ACC112 (cell line): Measurements from ENCODE around the gene MRPS27.

ENCODE experiments used
- H2AFZ ChIP-seq: fragments of 200-600 bp; sonication (generic); one replicate; pipeline ENCODE4 v1.6.0; 2017; ENCODE audit warnings: antibody characterized with exemption, low read length; ENCODE audit not compliant: unreplicated experiment
- H3K27ac ChIP-seq: fragments of 200-600 bp; sonication (generic); 2 replicates; pipeline ENCODE4 v1.5.1; 2014; ENCODE audit warnings: low read depth, mild to moderate bottlenecking, antibody characterized with exemption, low read length, moderate library complexity
- H3K27me3 ChIP-seq: fragments of 200-600 bp; sonication (generic); 2 replicates; pipeline ENCODE4 v1.6.1; 2014; ENCODE audit warnings: mild to moderate bottlenecking, antibody characterized with exemption, low read length, moderate library complexity, mixed read lengths; ENCODE audit not compliant: insufficient read depth
- H3K36me3 ChIP-seq: fragments of 200-600 bp; sonication (generic); 2 replicates; pipeline ENCODE4 v1.6.1; 2016; ENCODE audit warnings: mild to moderate bottlenecking, antibody characterized with exemption, low read length, moderate library complexity, mixed read lengths; ENCODE audit not compliant: insufficient read depth
- H3K4me1 ChIP-seq: fragments of 200-600 bp; sonication (generic); one replicate; pipeline ENCODE4 v1.6.1; 2016; ENCODE audit warnings: low read length, mixed read lengths; ENCODE audit not compliant: insufficient read depth, unreplicated experiment, control insufficient read depth
- H3K4me3 ChIP-seq: fragments of 200-600 bp; sonication (generic); 2 replicates; pipeline ENCODE4 v1.5.1; 2014; ENCODE audit warnings: mild to moderate bottlenecking, low read depth, low read length
- H3K79me2 ChIP-seq: fragments of 200-600 bp; sonication (generic); one replicate; pipeline ENCODE4 v1.6.0; 2016; ENCODE audit warnings: low read length; ENCODE audit not compliant: control insufficient read depth, unreplicated experiment, insufficient read depth

MRPS27 gene

DNA sequence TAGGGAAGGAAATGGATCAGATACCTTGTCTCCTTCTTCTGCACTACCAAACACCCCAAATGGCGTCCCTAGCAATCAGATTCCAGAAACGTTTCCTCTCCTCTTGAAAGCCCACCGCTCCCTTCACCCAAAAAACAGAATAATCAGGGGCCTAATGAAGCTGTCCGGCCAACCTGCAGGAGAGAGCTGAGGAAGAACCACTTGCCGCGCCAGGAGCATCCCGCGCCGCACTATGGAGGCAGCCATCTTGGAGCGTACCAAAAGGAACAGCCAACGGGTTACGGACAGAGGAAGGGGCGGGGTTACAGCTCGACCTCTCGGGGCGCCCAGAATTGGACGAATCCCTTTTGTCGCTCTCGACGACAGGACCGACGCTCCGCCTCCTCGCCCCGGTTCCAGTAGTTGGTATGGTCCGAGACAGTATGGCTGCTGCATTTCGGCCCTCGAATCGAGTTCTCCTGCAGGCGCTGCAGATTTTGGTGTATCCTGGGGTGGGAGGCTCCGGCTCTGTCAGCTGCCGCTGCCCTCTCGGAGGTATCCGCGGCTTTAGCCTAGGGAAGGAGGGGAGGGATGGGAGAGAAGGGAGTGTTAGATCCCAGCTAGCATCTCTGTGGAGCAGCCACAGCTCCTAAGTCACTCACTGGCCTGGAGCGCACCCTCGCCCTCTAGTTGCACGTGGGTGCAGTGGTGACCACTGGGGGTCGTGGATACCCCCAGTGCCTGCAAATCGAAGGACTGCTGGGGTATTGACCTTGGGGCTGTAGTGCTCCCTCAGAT, at the start of gene MRPS27, which contains the start of gene PTCD2:
MRPS27 (minus strand) TSS at position 265 of the 777 bp plus-strand sequence; CDS start at position 246, 19 bp downstream.
PTCD2 (plus strand) TSS at position 398 of the 777 bp plus-strand sequence; CDS start at position 408, 10 bp downstream.
- Histone ChIP-seq H3K27ac (peak within 1 kb of the TSS; percentile 18; the same call in 1 of the 2 replicates), H2AFZ (peak within 1 kb of the TSS; percentile 71), H3K79me2 (peaks cover 61% of the 10 kb centered on the region), H3K4me3 (peak within 1 kb of the TSS; percentile 87), H3K4me1 (peaks cover 23% of the 10 kb centered on the region), H3K36me3 (0 out of 2 replicates have a peak, but pooled peaks cover 7% of the 10 kb centered on the region), H3K27me3 (no peaks in the 10 kb centered on the region)

- Histone ChIP-seq H3K4me1 (peaks cover 16% of the 10 kb centered on the region), H2AFZ (no peak overlapping the region), H3K79me2 (no peaks in the 10 kb centered on the region), H3K4me3 (no peak overlapping the region), H3K27me3 (no peaks in the 10 kb centered on the region), H3K36me3 (no peaks in the 10 kb centered on the region), H3K27ac (no peak overlapping the region)
Measured at GRCh38 chr5:72369711-72370110, 49.7 kb upstream of the MRPS27 start.

DNA sequence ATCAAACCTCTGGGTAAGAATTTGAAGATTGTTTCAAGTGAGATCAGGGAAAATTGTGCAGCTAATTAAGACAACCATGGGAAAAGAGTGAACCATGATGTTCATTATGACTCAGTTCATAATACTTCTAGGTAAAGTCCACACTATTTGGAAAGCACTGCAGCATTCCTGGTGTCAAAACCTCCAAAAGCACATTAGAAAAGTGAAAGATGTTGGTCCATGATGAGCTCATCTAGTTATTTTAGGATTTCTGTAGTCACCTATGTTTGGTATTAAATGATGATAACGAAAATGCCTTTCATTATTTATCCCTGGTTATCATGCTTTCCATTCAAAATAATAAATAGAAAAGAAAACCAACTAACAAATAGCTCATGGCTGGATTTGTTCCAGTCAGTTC, 49.3 kb upstream of the MRPS27 start:
- H3K27ac ChIP-seq = no peak overlapping the region
- no peaks in the 10 kb centered on the region for H3K79me2 ChIP-seq
- H3K4me3 ChIP-seq = no peak overlapping the region
- H3K4me1 ChIP-seq = peaks cover 16% of the 10 kb centered on the region
- H2AFZ ChIP-seq = no peak overlapping the region
- no peaks in the 10 kb centered on the region for H3K27me3 ChIP-seq
- no peaks in the 10 kb centered on the region for H3K36me3 ChIP-seq

- no peak overlapping the region for H3K27ac ChIP-seq
- H3K36me3 ChIP-seq = no peaks in the 10 kb centered on the region
- H2AFZ ChIP-seq = no peak overlapping the region
- no peaks in the 10 kb centered on the region for H3K79me2 ChIP-seq
- H3K4me3 ChIP-seq = no peak overlapping the region
- peaks cover 26% of the 10 kb centered on the region for H3K4me1 ChIP-seq
- no peaks in the 10 kb centered on the region for H3K27me3 ChIP-seq
Measured at GRCh38 chr5:72368271-72368670, 48.2 kb upstream of the MRPS27 start.

DNA sequence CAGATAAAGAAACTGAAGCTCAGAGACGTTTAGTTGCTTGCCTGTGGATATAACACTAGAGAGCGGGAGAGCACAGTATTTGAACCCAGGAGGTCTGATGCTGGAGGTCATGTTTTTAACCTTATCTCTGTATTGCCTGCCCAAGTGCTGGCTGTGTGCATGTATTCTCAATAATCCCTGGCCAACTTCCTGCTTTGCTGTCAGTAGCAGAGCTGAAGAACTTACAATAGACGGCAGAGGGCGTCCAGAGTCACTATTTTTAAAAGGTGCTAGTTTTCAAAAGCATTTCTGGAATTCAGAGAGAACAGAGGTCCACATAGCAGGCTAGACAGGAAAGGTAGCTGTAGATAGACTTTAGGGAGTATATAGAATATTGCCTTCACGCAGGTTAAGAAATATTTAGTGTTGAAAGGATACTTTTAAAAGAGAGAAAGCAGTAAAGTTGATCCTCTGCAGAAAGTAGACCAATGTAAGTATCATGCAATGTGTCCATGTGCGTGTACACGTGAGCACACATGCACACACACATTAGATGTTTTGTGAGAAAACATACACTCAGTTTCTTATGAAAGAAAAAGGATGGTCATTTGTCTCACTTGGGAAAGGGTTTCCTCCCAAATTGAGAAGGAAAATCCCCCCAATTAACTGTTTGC, 46.4 kb upstream of the MRPS27 start:
- no peak overlapping the region for H3K27ac ChIP-seq
- peaks cover 14% of the 10 kb centered on the region; the same call in 1 of the 2 replicates for H3K36me3 ChIP-seq
- H2AFZ ChIP-seq = no peak overlapping the region
- H3K79me2 ChIP-seq = no peaks in the 10 kb centered on the region
- H3K4me3 ChIP-seq = no peak overlapping the region
- H3K4me1 ChIP-seq = peaks cover 35% of the 10 kb centered on the region
- H3K27me3 ChIP-seq = no peaks in the 10 kb centered on the region

GRCh38 chr5:72364951-72365350, 44.9 kb upstream of the MRPS27 start:
- H2AFZ ChIP-seq = no peak overlapping the region
- peaks cover 24% of the 10 kb centered on the region for H3K36me3 ChIP-seq
- H3K27me3 ChIP-seq = no peaks in the 10 kb centered on the region
- no peak overlapping the region for H3K4me3 ChIP-seq
- no peaks in the 10 kb centered on the region for H3K79me2 ChIP-seq
- H3K4me1 ChIP-seq = peaks cover 35% of the 10 kb centered on the region
- H3K27ac ChIP-seq = no peak overlapping the region

DNA sequence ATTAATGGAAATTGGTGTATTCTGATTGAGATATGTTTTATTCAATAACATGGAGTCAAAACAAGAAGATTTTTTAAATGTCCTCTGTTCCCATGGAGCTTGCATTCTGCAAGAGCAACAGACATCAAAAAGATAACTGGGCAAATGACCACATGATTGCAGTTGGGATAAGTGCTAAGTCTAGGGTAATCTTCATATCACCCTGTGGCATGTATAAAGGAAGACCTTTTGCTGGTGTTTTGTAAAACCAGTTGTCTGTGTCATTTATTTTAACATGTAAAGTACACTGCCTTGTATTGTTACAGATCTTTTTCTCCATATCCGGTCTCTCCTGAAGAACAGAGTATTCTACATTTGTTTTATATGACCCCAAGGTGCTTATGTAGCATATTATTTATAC, 44.1 kb upstream of the MRPS27 start:
- Histone ChIP-seq H3K36me3 (peaks cover 24% of the 10 kb centered on the region), H3K4me3 (no peak overlapping the region), H2AFZ (no peak overlapping the region), H3K4me1 (peaks cover 35% of the 10 kb centered on the region), H3K27ac (no peak overlapping the region; the same call in 1 of the 2 replicates), H3K27me3 (no peaks in the 10 kb centered on the region), H3K79me2 (no peaks in the 10 kb centered on the region)

DNA sequence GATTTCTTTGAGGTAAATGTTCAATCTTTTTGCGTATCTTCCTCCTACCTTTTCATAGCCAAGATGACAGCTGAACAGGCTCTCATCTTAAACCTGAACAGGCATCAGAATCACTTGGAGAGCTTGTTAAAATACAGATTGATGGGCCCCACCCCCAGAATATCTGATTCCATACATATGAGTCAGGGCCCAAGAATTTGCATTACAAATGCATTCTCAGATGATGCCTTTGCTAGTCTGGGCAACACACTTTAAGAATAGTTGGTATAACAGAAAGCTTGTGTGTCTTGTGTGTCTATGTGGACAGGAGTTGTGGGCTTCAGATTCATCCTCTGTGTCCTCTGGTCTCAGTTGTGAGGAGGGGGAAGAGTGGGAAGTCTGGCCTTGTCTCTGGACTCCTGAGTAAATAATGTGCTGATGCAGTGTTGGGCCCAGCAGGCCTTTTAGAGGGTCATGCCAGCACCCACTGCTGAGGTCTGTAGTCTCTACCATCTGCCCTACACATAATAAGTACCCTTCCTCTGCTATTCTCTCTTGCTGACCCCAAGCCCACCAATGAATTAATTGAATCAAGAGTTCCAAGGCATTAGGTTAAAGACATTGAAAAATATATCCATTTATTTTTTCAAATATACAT, 43.2 kb upstream of the MRPS27 start:
- Histone ChIP-seq H3K27me3 (no peaks in the 10 kb centered on the region), H2AFZ (no peak overlapping the region), H3K4me1 (peaks cover 33% of the 10 kb centered on the region), H3K36me3 (peaks cover 29% of the 10 kb centered on the region), H3K79me2 (no peaks in the 10 kb centered on the region), H3K27ac (peak overlapping the region; percentile 74), H3K4me3 (peak overlapping the region; percentile 38; the same call in 1 of the 2 replicates)

DNA sequence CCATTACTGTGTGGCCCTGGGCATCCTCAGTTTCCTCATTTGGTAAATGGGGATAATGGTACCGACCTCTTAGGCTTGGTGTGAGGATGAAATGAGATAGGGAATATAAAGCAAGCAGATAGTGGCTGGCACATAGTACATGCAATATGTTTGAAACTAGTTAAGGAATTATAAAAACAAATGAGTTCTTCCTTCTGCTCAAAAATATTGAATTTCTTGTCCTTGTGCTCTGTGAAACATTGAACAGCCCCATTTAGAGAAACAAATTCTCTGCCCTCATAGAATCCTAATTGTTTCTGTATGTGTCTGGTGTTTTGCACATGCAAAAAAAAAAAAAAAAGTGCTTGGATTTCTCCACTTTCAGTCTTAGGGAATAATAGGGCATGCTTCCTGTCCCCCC, 39.8 kb upstream of the MRPS27 start:
- Histone ChIP-seq H3K4me3 (no peak overlapping the region), H2AFZ (no peak overlapping the region), H3K27me3 (no peaks in the 10 kb centered on the region), H3K36me3 (peaks cover 29% of the 10 kb centered on the region), H3K79me2 (no peaks in the 10 kb centered on the region), H3K27ac (no peak overlapping the region), H3K4me1 (peaks cover 19% of the 10 kb centered on the region)

DNA sequence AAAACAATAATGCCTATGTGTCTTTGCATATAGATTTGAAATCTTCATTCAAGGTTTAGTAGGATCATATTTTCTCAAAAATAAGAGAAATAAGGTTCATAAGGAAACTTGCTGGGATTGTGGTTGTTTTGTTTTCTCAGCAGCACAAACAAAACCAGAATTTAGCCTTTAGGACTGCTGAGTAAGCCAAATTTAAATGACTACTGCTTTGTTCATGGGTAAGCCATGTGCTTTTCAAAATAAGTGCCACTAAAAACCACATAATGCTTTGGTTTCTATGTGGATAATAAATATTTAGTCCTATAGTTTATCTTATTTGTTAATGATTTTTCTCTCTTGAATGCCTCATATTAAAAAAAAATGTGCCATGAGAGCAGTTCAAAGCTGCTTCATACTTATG, 38.9 kb upstream of the MRPS27 start:
- Histone ChIP-seq H3K27ac (no peak overlapping the region), H3K27me3 (no peaks in the 10 kb centered on the region), H3K4me3 (no peak overlapping the region), H3K36me3 (peaks cover 29% of the 10 kb centered on the region), H3K4me1 (peaks cover 16% of the 10 kb centered on the region), H3K79me2 (no peaks in the 10 kb centered on the region), H2AFZ (no peak overlapping the region)
